Measurements from ENCODE around the gene RAPGEF5. TPM values are rescaled to one million over a fixed set of nuclear protein-coding genes. Genes with fewer than 3 reads are reported as not detected.

The RAPGEF5 gene
- total and polyA plus RNA-seq, 2 experiments from 2014 or later = 0.21 TPM; not detected in 1

- DNase-seq (ENCODE audit: low read depth in 1 of 2, low spot score in 1 of 2) = no peak
- no peaks in the 10 kb centered on the region for H3K9me3 ChIP-seq (ENCODE audit: low read depth)
- no peak for TF ChIP-seq CTCF (IDR thresholded peaks at IDR 0.05; ENCODE audit: low read depth, low read length)
Observed at GRCh38 chr7:22378199-22378980, 21.4 kb upstream of the RAPGEF5 start.

GRCh38 chr7:22377703-22378102, 20.7 kb upstream of the RAPGEF5 start:
- Histone ChIP-seq H3K27me3 (no peaks in the 10 kb centered on the region), H3K36me3 (no peaks in the 10 kb centered on the region), H3K4me3 (no peak overlapping the region), H3K4me1 (ENCODE audit: low read depth) (no peaks in the 10 kb centered on the region), H3K27ac (no peak overlapping the region), H3K9me3 (ENCODE audit: low read depth) (no peaks in the 10 kb centered on the region)
- DNase-seq (ENCODE audit: low read depth in 1 of 2, low spot score in 1 of 2) = no peak
- TF ChIP-seq CTCF (IDR thresholded peaks at IDR 0.05; ENCODE audit: low read depth, low read length) = no peak

More at GRCh38 chr7:22378199-22378980, 21.4 kb upstream of the RAPGEF5 start:
- no peaks in the 10 kb centered on the region for H3K27me3 ChIP-seq
- H3K36me3 ChIP-seq = no peaks in the 10 kb centered on the region
- no peaks in the 10 kb centered on the region for H3K4me1 ChIP-seq (ENCODE audit: low read depth)
- H3K27ac ChIP-seq = no peak overlapping the region
- no peak overlapping the region for H3K4me3 ChIP-seq

- no peak for DNase-seq (ENCODE audit: low read depth in 1 of 2, low spot score in 1 of 2)
- H3K27ac ChIP-seq = no peak overlapping the region
- no peaks in the 10 kb centered on the region for H3K9me3 ChIP-seq (ENCODE audit: low read depth)
- no peak overlapping the region for H3K4me3 ChIP-seq
- H3K36me3 ChIP-seq = no peaks in the 10 kb centered on the region
- no peaks in the 10 kb centered on the region for H3K27me3 ChIP-seq
- TF ChIP-seq CTCF (IDR thresholded peaks at IDR 0.05; ENCODE audit: low read depth, low read length) = no peak
- no peaks in the 10 kb centered on the region for H3K4me1 ChIP-seq (ENCODE audit: low read depth)
Observed at GRCh38 chr7:22375359-22376048, 18.6 kb upstream of the RAPGEF5 start.

- Histone ChIP-seq H3K9me3 (ENCODE audit: low read depth) (no peaks in the 10 kb centered on the region), H3K4me3 (no peak overlapping the region), H3K27me3 (no peaks in the 10 kb centered on the region), H3K4me1 (ENCODE audit: low read depth) (no peaks in the 10 kb centered on the region), H3K36me3 (no peaks in the 10 kb centered on the region), H3K27ac (no peak overlapping the region)
- DNase-seq (ENCODE audit: low read depth in 1 of 2, low spot score in 1 of 2) = no peak
- TF ChIP-seq CTCF (IDR thresholded peaks at IDR 0.05; ENCODE audit: low read depth, low read length) = no peak
Observed at GRCh38 chr7:22373911-22374310, 17.0 kb upstream of the RAPGEF5 start.

- DNase-seq (ENCODE audit: low read depth in 1 of 2, low spot score in 1 of 2) = no peak
- Histone ChIP-seq H3K4me3 (no peak overlapping the region), H3K27ac (no peak overlapping the region), H3K4me1 (ENCODE audit: low read depth) (no peaks in the 10 kb centered on the region), H3K36me3 (no peaks in the 10 kb centered on the region), H3K27me3 (no peaks in the 10 kb centered on the region), H3K9me3 (ENCODE audit: low read depth) (no peaks in the 10 kb centered on the region)
- TF ChIP-seq CTCF (IDR thresholded peaks at IDR 0.05; ENCODE audit: low read depth, low read length) = no peak
Observed at GRCh38 chr7:22373388-22373787, 16.4 kb upstream of the RAPGEF5 start.

Data from cardiac muscle cell (in vitro differentiated cells and primary cell).